GM12878 (cell line): Measurements from ENCODE around the gene BMI1. TPM values are rescaled to one million over a fixed set of nuclear protein-coding genes. Genes with fewer than 3 reads are reported as not detected.
A peak's percentile ranks its signal among the peaks of the same experiment; 100 is the strongest.

Experiments
- ATAC-seq: fragments of 200-7000 bp; cut with Tn5 transposase; 3 replicates; pipeline ENCODE4 v1.9.1; 2020; ENCODE audit warnings: mild to moderate bottlenecking, moderate library complexity
- BruUV-seq: library from RNA; stranded (reverse); fragments of 400-500 nt; replicated peaks from 2 replicates; lab custom pipeline; 2021; lab: Mats Ljungman, UMichigan
- CTCF ChIA-PET: fragments of 300-600 bp; sonication (Branson Sonifier 250); formaldehyde crosslinking; extraction: SDS; loops from one replicate; lab custom pipeline; 2021; ENCODE audit warnings: inconsistent platforms; lab: Yijun Ruan, JAX
- POLR2A ChIA-PET: fragments of 350-600 bp; formaldehyde crosslinking; extraction: SDS; loops from one replicate; lab custom pipeline; 2021; ENCODE audit warnings: inconsistent platforms; lab: Charles Lee
- RAD21 ChIA-PET: fragments of 300-600 bp; sonication (Branson Sonifier 250); formaldehyde crosslinking; loops from one replicate; lab custom pipeline; 2023; ENCODE audit warnings: antibody characterized with exemption; ENCODE audit not compliant: unreplicated experiment; lab: Charles Lee
- SMC1A ChIA-PET: fragments of 300-600 bp; sonication (Branson Sonifier 250); formaldehyde crosslinking; loops from one replicate; lab custom pipeline; 2023; ENCODE audit not compliant: unreplicated experiment, uncharacterized antibody; lab: Charles Lee
- DNase-seq: peaks from one replicate; pipeline ENCODE4 v3.0.0-alpha.2; 2011; ENCODE audit warnings: low read depth, low spot score
- FAIRE-seq: peaks from 3 replicates; lab custom pipeline; 2011; peaks lifted over from hg19 to GRCh38; lab: Jason Lieb, UNC
- H2AFZ ChIP-seq: 2 replicates; pipeline ENCODE4 v1.6.0; 2011; ENCODE audit warnings: low read depth, low read length, control low read depth; ENCODE audit not compliant: control insufficient read depth
- H3K27ac ChIP-seq: 2 replicates; pipeline ENCODE4 v1.5.1; 2011; ENCODE audit warnings: control low read depth; ENCODE audit not compliant: control insufficient read depth, insufficient read depth
- H3K27me3 ChIP-seq, 2 experiments: replicated peaks in 1 of 2; 2 replicates each; pipeline versions ENCODE4 v1.6.0 to v1.6.1; 2011; ENCODE audit warnings: low read length in 1 of 2; ENCODE audit not compliant: control insufficient read depth in 2 of 2, insufficient read depth in 2 of 2
- H3K36me3 ChIP-seq, 2 experiments: 2 replicates each; pipeline ENCODE4 v1.5.1; 2011; ENCODE audit warnings: low read length in 1 of 2; ENCODE audit not compliant: control insufficient read depth in 2 of 2, insufficient read depth in 2 of 2
- H3K4me1 ChIP-seq: 2 replicates; pipeline ENCODE4 v1.6.1; 2011; ENCODE audit warnings: mild to moderate bottlenecking, low read length, moderate library complexity, mixed read lengths; ENCODE audit not compliant: control insufficient read depth, insufficient read depth
- H3K4me2 ChIP-seq: 2 replicates; pipeline ENCODE4 v1.6.0; 2011; ENCODE audit warnings: control low read depth; ENCODE audit not compliant: control insufficient read depth, insufficient read depth
- H3K4me3 ChIP-seq: fragments of 200-600 bp; sonication (generic); 2 replicates; pipeline ENCODE4 v1.5.1; 2016
- H3K79me2 ChIP-seq: 2 replicates; pipeline ENCODE4 v1.6.0; 2011; ENCODE audit warnings: low read length; ENCODE audit not compliant: control insufficient read depth, insufficient read depth
- H3K9ac ChIP-seq: 2 replicates; pipeline ENCODE4 v1.8.0; 2011; ENCODE audit warnings: low read length, control low read depth, mixed read lengths; ENCODE audit not compliant: control insufficient read depth, insufficient read depth
- H3K9me3 ChIP-seq: replicated peaks from 3 replicates; pipeline ENCODE4 v1.5.1; 2011; ENCODE audit warnings: mild to moderate bottlenecking, low read length; ENCODE audit not compliant: control insufficient read depth, insufficient read depth
- H4K20me1 ChIP-seq: 2 replicates; pipeline ENCODE4 v1.6.0; 2011; ENCODE audit not compliant: control insufficient read depth, insufficient read depth
- BMI1 ChIP-seq: fragments of 450-650 bp; IDR thresholded peaks from 2 replicates; pipeline ENCODE4 v1.6.1; 2016; ENCODE audit warnings: mild to moderate bottlenecking, moderate library complexity, borderline replicate concordance
- CEBPB ChIP-seq, 2 experiments: fragments of 150-350 bp in 1 of 2; IDR thresholded peaks; 2 replicates each; pipeline ENCODE4 v1.6.1; 2012 to 2014; ENCODE audit warnings: low read depth in 2 of 2, low read length in 2 of 2, borderline replicate concordance in 1 of 2, inconsistent platforms in 1 of 2
- CHD1 ChIP-seq: IDR thresholded peaks from 2 replicates; pipeline ENCODE4 v1.6.1; 2012; ENCODE audit warnings: low read depth, low read length, improper control_type of control experiment
- EGR1 ChIP-seq, 2 experiments: IDR thresholded peaks; 1 replicate in 1 of 2; 2 replicates in 1 of 2; pipeline ENCODE4 v1.6.1; 2011 to 2012; ENCODE audit warnings: low read depth in 2 of 2, low read length in 2 of 2, borderline replicate concordance in 1 of 2, mild to moderate bottlenecking in 1 of 2, moderate library complexity in 1 of 2
- EP300 ChIP-seq, 2 experiments: fragments of 150-350 bp in 1 of 2; IDR thresholded peaks; 2 replicates each; pipeline ENCODE4 v1.6.1; 2011 to 2012; ENCODE audit warnings: low read depth in 2 of 2, low read length in 2 of 2, borderline replicate concordance in 1 of 2, improper control_type of control experiment in 1 of 2, inconsistent platforms in 1 of 2; ENCODE audit not compliant: control insufficient read depth in 1 of 2
- ESRRA ChIP-seq: IDR thresholded peaks from 2 replicates; pipeline ENCODE4 v1.6.1; 2012; ENCODE audit warnings: mild to moderate bottlenecking, low read length, improper control_type of control experiment
- FOXM1 ChIP-seq: IDR thresholded peaks from 2 replicates; pipeline ENCODE4 v1.6.1; 2012; ENCODE audit warnings: low read depth, mild to moderate bottlenecking, inconsistent platforms, low read length, moderate library complexity
- LARP7 ChIP-seq: fragments of 450-650 bp; IDR thresholded peaks from 2 replicates; pipeline ENCODE4 v1.6.1; 2017; ENCODE audit warnings: mild to moderate bottlenecking
- MTA2 ChIP-seq: fragments of 450-650 bp; IDR thresholded peaks from 2 replicates; pipeline ENCODE4 v1.6.1; 2016; ENCODE audit warnings: low read depth, mild to moderate bottlenecking, moderate library complexity
- MTA3 ChIP-seq: IDR thresholded peaks from 2 replicates; pipeline ENCODE4 v1.6.1; 2012; ENCODE audit warnings: low read length, inconsistent platforms, borderline replicate concordance
- POLR2AphosphoS2 ChIP-seq: IDR thresholded peaks from 2 replicates; pipeline ENCODE4 v1.6.1; 2011; ENCODE audit warnings: low read depth, mild to moderate bottlenecking, low read length, improper control_type of control experiment, moderate library complexity
- SMAD1 ChIP-seq: fragments of 450-650 bp; IDR thresholded peaks from 2 replicates; pipeline ENCODE4 v1.6.1; 2018; ENCODE audit warnings: mild to moderate bottlenecking, low read depth; ENCODE audit not compliant: partially characterized antibody
- SREBF1 ChIP-seq: IDR thresholded peaks from 2 replicates; pipeline ENCODE4 v1.6.1; 2012; ENCODE audit warnings: mild to moderate bottlenecking, low read length
- SRF ChIP-seq, 2 experiments: IDR thresholded peaks; 2 replicates each; pipeline ENCODE4 v1.6.1; 2011; ENCODE audit warnings: low read depth in 2 of 2, low read length in 2 of 2, mild to moderate bottlenecking in 1 of 2, moderate library complexity in 1 of 2
- WGBS: methylation state at CpG from one replicate; pipeline ENCODE4 v1.1.6; 2016; ENCODE audit warnings: low lambda C conversion rate; ENCODE audit not compliant: insufficient replicate concordance, insufficient coverage; ENCODE audit errors: missing lambda C conversion rate; 5-methylcytosine and 5-hydroxymethylcytosine counted together
- in situ Hi-C: fragments of 300-500 bp; cut with MboI; formaldehyde crosslinking; loops from 9 replicates; pipeline ENCODE4 v1.14.3; 2018; ENCODE audit warnings: mixed read lengths
- intact Hi-C: fragments of 100-400 bp; cut with micrococcal nuclease; formaldehyde crosslinking; loops from one replicate; pipeline ENCODE4 v1.14.2; 2022; ENCODE audit not compliant: unreplicated experiment
- polyA plus RNA-seq, 11 experiments: library from polyadenylated mRNA; depleted of rRNA in 4 of 11; unstranded in 6 of 11; stranded (reverse) in 5 of 11; fragments of >200 nt; fragmentation: Nextera tagmentation in 4 of 11; fragmentation: Illumina TruSeq in 1 of 11; extraction: Ambion mirVana in 4 of 11; extraction: Trizol in 1 of 11; gene quantifications; 1 replicate in 1 of 11; 2 replicates in 10 of 11; pipeline versions ENCODE4 v1.2.1 to v1.2.3, GENCODE V29; 2011 to 2016; ENCODE audit warnings: inconsistent platforms in 2 of 11, missing spikeins in 2 of 11, low read depth in 1 of 11
- total RNA-seq, 4 experiments: library from RNA; depleted of rRNA in 3 of 4; stranded (reverse); fragments of >200 nt in 3 of 4; fragmentation: Illumina TruSeq in 1 of 4; extraction: Trizol in 1 of 4; gene quantifications; 2 replicates each; pipeline versions ENCODE4 v1.2.1 to v1.2.3, GENCODE V29; 2013 to 2021
- TF ChIP-seq, protein P1 (sequence below): fragments of 450-650 bp; conservative IDR thresholded peaks from 2 replicates; pipeline ENCODE4 v1.6.1; 2017; ENCODE audit warnings: mild to moderate bottlenecking, moderate library complexity
- TF ChIP-seq, protein P2 (sequence below): fragments of 450-650 bp; IDR thresholded peaks from 2 replicates; pipeline ENCODE4 v1.6.1; 2017; ENCODE audit warnings: mild to moderate bottlenecking, moderate library complexity

The BMI1 gene
- total and polyA plus RNA-seq, 10 of the 15 experiments (the other 5 are each of a cell fraction or from before 2014, with no cell fraction given) = 8.0 to 49.7 (median 25.8) TPM

DNA sequence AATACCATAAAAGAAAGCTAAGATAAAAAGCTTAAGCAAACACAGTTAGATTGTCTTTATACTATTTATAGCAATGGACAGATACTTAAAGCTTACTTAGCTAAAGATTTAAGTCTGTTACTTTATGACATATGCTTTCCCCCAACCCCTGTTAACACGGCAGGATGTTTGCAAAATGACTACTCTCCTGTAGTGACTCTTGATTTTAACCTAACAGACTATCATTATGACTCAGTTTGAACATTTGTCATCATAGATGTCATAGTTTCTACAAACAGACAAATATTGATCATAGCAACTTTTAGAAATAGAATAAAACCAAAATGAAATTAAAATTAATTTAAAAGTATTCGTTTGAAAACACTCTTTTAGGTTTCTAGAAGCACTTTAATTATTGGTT, 12.5 kb upstream of the BMI1 start (continued):
- no peak for TF ChIP-seq EGR1 (IDR thresholded peaks at IDR 0.05; ENCODE audit: borderline replicate concordance in 1 of 2, low read depth in 2 of 2, low read length in 2 of 2)
- TF ChIP-seq SREBF1 = no peak
- peak in 1 of 2 experiments; percentile 62; a peak in 1 of 4 replicates for TF ChIP-seq SRF (IDR thresholded peaks at IDR 0.05; ENCODE audit: low read depth in 2 of 2, low read length in 2 of 2)
- peak; percentile 99 for TF ChIP-seq FOXM1
- no peak for TF ChIP-seq LARP7
- TF ChIP-seq, protein P1, sequence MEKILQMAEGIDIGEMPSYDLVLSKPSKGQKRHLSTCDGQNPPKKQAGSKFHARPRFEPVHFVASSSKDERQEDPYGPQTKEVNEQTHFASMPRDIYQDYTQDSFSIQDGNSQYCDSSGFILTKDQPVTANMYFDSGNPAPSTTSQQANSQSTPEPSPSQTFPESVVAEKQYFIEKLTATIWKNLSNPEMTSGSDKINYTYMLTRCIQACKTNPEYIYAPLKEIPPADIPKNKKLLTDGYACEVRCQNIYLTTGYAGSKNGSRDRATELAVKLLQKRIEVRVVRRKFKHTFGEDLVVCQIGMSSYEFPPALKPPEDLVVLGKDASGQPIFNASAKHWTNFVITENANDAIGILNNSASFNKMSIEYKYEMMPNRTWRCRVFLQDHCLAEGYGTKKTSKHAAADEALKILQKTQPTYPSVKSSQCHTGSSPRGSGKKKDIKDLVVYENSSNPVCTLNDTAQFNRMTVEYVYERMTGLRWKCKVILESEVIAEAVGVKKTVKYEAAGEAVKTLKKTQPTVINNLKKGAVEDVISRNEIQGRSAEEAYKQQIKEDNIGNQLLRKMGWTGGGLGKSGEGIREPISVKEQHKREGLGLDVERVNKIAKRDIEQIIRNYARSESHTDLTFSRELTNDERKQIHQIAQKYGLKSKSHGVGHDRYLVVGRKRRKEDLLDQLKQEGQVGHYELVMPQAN = no peak
- peak; percentile 75 for TF ChIP-seq BMI1
- TF ChIP-seq MTA2 = peak; percentile 66; the same call in 1 of the 2 replicates

DNA sequence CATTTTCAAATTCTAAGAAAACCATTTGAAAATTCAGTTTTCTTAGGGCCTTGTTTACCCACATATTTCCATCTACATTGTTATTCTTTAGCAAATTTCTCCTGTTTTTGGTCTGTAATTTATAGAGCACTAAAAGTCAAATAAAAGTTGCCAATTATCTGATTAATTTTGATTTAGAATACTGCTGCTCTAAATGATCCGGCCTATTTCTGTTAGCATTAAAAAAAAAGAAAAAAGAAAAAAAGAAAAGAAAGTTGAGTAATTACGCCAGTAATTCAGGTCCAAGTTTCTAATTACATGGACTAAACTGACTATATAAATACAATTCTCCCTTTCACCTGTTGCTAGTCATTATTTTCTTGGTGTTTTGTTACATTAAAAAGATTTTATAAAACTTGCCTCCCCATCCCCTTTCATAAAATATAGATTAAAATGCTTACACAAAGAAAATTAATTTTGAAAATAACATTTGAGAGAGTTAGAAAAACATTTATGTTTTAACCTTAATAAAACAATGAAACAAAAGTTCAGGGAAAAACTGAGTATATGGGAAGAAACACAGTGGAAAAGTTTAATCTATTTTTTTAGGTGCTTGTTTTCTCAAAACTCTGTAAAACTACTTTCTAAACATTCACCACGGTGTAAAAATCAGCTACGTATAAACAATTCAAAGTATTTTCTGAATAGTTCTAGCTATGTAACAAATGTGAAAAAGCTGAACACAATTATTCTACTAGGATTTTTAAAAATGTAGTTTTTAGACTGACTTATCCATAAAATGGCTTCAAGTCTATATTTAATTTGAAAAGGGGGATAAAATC, 11.5 kb upstream of the BMI1 start:
- SMC1A ChIA-PET = interaction anchor here (1.5 kb wide), 1 partner anchor 12 kb away, joined by 3 read pairs; no protein-coding TSS in a partner anchor
- POLR2A ChIA-PET = interaction anchor here (0.5 kb wide), 1 partner anchor 231 kb away, joined by 6 read pairs; no protein-coding TSS in a partner anchor
- no peak overlapping the region for H3K27ac ChIP-seq
- TF ChIP-seq ESRRA = no peak
- no peak for TF ChIP-seq CHD1
- no peak for TF ChIP-seq MTA3
- TF ChIP-seq POLR2AphosphoS2 = no peak
- TF ChIP-seq SMAD1 = no peak
- TF ChIP-seq EP300 (IDR thresholded peaks at IDR 0.05; ENCODE audit: borderline replicate concordance in 1 of 2, control insufficient read depth in 1 of 2, low read depth in 2 of 2, low read length in 2 of 2) = no peak
- no peak for TF ChIP-seq BMI1
- TF ChIP-seq CEBPB (IDR thresholded peaks at IDR 0.05; ENCODE audit: borderline replicate concordance in 1 of 2, low read depth in 2 of 2, low read length in 2 of 2) = no peak
- TF ChIP-seq, protein P2, sequence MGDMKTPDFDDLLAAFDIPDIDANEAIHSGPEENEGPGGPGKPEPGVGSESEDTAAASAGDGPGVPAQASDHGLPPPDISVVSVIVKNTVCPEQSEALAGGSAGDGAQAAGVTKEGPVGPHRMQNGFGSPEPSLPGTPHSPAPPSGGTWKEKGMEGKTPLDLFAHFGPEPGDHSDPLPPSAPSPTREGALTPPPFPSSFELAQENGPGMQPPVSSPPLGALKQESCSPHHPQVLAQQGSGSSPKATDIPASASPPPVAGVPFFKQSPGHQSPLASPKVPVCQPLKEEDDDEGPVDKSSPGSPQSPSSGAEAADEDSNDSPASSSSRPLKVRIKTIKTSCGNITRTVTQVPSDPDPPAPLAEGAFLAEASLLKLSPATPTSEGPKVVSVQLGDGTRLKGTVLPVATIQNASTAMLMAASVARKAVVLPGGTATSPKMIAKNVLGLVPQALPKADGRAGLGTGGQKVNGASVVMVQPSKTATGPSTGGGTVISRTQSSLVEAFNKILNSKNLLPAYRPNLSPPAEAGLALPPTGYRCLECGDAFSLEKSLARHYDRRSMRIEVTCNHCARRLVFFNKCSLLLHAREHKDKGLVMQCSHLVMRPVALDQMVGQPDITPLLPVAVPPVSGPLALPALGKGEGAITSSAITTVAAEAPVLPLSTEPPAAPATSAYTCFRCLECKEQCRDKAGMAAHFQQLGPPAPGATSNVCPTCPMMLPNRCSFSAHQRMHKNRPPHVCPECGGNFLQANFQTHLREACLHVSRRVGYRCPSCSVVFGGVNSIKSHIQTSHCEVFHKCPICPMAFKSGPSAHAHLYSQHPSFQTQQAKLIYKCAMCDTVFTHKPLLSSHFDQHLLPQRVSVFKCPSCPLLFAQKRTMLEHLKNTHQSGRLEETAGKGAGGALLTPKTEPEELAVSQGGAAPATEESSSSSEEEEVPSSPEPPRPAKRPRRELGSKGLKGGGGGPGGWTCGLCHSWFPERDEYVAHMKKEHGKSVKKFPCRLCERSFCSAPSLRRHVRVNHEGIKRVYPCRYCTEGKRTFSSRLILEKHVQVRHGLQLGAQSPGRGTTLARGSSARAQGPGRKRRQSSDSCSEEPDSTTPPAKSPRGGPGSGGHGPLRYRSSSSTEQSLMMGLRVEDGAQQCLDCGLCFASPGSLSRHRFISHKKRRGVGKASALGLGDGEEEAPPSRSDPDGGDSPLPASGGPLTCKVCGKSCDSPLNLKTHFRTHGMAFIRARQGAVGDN = no peak

More for the DNA sequence above, 11.5 kb upstream of the BMI1 start:
- no peak for FAIRE-seq
- BruUV-seq = no TSS peak
- in situ Hi-C loops = no loop called here
- DNase-seq = no peak
- intact Hi-C loops = no loop called here
- WGBS = 97% methylated on average over 4 of the region's 4 CpGs
- no peaks in the 10 kb centered on the region for H3K9me3 ChIP-seq
- no peaks in the 10 kb centered on the region for H4K20me1 ChIP-seq
- no peak overlapping the region for H3K9ac ChIP-seq
- H3K36me3 ChIP-seq = no peaks in the 10 kb centered on the region
- no peak for ATAC-seq
- ChIA-PET CTCF (no interaction called here), RAD21 (interaction anchor here (1.1 kb wide), 1 partner anchor 318 kb away, joined by 3 read pairs; no protein-coding TSS in a partner anchor)
- no peaks in the 10 kb centered on the region for H3K79me2 ChIP-seq
- H3K4me1 ChIP-seq = no peaks in the 10 kb centered on the region
- H2AFZ ChIP-seq = no peak overlapping the region
- H3K27me3 ChIP-seq = no peaks in the 10 kb centered on the region
- H3K4me3 ChIP-seq = no peak overlapping the region
- no peak overlapping the region for H3K4me2 ChIP-seq
